Stimulated activated CD4-positive, alpha-beta T cell treated with anti-CD3 and anti-CD28 coated beads, Interleukin-2, amount 100 ng/mL, for 48 hours (primary cell): ENCODE results near the gene ADISSP.

Source experiments
- DNase-seq, 2 donors: peaks; one replicate each; pipeline ENCODE4 v3.0.0-alpha.2; 2020

ADISSP gene

GRCh38 chr20:3735768-3736167, 31.8 kb downstream of the ADISSP start:
- no peak for DNase-seq

DNA sequence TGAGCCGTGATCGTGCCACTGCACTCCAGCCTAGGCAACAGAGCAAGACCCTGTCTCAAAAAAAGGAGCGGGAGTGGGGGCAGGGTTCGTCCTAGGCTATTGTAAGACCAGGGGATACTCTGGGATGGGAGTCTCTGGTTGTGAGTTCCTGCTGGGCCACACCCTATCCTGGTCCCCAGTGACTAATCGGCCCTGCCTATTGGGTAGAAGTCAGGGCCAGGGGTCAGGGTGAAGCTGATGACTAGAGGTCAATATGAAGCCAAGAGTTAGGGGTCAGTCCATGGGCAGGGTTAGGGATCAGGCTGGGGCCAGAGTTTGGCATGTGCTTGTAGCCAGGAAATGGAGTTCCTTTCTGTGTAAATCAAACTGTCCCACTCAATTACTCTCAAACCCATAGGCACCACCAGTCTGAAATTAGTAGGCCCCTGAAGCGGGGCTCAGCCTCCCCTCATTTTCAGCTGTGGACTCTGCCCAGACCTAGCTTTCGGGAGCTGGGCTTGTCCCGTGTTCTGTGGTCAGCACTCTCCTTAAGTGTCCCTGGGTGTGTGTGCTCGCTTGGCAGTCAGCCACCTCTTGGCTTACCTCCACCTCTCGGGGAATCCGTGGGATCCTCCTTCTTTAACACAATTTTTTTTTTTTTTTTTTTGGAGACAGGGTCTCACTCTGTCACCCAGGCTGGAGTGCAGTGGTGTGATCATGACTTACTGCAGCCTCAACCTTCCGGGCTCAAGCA, 33.3 kb downstream of the ADISSP start:
- no peak for DNase-seq

DNA sequence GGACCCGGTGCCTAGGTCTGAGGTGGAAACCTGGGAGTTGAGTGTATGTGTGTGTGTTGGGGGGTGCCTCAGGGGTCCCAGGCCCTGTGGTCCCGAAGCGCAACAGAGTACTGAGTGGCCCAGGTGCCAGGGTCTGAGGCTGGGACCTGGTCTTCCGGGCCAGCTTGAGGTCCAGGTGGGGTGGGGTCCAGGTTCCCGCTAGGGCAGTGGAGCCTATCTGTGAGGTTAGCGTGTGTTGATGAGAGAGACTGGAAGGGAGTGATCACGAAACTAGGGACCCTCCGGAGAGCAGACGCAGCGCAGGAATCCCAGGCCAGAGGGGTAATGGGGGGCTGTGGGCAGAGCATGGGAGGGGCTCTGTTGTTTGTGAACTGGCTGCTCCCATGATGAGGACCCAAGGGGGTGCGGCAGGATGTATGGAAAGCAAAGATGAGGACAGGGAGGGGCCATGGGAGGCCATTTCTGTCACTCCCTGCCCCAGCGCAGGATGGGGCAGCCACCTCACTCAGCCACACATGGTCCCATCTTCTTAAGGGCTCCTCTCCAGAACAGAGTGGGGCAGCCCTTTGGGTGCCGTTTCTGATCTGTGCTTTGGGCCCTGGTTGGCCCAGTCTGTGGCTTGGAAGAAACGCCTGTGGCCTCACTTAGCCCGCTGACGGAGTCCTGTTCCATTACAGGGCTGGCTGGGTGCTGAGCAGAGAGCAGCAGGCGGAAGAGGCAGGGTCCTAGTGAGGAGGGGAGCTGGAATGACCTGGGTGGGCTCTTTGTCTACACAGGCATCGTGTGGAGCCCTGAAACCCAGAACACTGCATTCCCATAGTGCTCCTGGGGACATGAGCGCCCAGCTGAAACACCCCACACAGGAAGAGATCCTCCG, 34.2 kb downstream of the ADISSP start:
- no peak for DNase-seq

- DNase-seq = no peak
Observed at GRCh38 chr20:3732327-3733118, 35.0 kb downstream of the ADISSP start, which contains the start of gene HSPA12B. Gene HSPA12B, plus strand, starts transcription at chr20:3732685. Its CDS starts 5,990 bp downstream, at chr20:3738675.

GRCh38 chr20:3731944-3732326, 35.6 kb downstream of the ADISSP start:
- no peak for DNase-seq

DNA sequence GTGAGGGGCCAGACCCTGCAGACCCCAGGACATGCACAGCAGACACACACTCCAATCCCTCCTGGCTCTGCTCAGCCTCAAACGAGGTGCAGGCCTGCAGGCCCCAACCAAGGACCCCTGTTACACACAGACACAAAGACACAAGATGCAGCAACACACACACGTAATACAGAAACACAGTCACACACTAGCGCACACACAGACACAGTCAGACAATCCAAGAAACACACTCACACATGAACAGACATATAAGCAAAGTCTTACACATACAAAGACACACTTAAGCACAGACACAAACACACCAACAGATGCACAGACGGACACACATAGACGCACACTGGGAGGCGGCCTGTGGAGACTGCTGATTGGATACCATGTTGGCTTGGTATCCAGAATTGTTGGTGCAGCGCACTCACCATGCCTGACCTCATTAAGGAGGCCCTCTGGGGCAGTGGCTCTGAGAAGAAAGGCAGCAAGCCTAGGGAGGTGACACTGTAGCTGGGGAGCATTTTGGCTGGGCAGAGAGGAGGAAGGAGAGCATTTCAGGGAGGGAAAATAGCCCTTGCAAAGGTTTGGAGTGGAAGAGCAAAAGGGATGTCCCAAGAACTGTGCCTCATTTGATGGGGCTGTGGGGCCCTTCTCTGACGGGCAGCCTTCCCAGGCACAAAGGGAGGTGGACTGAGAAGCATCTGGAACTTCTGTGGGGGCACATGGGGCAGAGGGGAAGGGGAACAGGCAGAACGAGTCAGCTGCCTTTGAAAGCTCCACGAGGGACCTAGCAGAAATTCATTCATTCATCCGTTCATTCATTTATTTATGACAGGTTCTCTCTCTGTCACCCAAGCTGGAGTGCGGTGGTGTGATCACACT, 36.5 kb downstream of the ADISSP start:
- no peak for DNase-seq

DNA sequence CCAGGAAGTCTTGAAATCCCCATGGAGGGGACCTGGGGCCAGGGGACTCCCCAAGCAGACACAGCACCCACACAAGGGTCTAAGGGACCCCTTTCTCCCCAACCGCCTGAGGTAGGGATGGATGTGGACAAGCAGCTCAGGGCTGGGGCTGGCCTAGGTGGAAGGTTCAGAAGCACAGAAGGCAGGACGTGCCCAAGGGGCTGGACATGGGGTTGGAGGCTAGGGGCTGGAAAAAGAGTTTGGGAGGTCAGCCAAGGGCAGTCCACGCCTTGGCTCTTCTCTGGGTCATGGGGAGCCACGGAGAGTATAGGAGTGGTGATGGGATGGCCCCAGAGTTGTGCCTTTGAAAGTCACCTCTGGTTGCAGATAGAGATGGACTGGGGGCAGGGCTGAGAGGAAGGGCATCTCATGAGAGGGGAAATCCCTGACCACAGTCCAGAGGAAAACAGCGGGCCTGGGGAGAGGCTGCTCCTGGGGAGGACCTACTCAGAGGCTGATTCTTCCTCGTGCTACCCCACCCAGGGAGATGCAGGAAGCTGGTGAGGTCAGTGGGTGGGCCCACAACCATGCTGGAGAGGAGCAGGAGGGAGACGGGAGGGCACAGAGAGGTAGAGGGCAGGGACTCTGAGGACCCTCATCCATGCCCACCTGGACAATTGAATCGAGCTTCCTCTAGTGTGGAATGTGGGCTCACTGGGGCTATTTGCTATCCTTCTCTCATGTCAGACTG, 37.6 kb downstream of the ADISSP start:
- DNase-seq = no peak

DNA sequence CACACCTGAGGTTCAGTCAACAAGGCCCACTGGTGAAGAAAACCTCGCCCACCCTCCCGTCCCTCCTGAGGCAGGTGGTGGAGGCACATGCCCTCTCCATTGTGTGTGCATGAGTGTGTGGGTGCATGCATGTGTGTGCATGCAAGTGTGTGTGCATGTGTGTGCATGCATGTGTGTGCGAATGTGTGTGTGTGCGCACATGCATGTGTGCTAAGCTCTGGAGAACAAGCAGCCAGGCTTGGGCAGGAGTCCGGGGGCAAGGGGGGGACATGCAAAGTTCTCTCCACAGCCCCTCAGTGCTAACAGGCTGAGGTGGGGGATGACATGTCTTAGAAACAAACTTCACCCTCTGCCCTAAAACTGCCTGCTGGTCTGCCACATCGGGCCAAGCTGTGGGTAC, 38.2 kb downstream of the ADISSP start:
- no peak for DNase-seq

GRCh38 chr20:3728876-3729275, 38.7 kb downstream of the ADISSP start:
- DNase-seq = no peak

GRCh38 chr20:3728354-3728753, 39.2 kb downstream of the ADISSP start:
- DNase-seq = no peak

DNA sequence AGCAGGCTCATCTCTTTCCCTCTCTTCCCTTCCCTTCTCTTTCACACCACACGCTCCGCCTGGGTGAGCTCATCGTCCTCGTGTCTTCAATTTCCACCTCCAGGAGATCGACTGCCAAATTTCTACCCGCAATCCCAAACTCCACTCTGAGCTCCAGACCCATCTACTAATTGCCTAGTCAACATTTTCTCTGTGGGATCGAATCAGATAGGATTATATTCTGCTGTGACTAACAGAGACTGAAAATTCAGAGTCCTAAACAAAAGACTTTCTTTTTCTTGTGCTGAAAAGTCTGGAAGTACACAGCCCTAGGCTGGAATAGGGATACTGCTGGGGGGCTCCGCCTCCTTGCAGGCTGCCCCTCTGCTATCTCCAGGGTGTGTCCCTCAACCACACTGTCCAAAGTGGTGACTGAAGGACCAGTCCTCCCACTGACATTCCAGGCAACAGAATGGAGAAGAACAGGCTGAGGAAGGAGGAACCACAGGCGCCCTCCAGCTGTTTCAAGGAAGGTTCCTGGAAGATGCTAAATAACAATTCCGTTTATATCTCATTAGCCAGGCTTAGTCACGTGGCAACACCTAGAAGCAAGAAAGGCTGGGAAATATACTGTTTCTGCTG, 40.0 kb downstream of the ADISSP start:
- DNase-seq = no peak

GRCh38 chr20:3724356-3724755, 43.2 kb downstream of the ADISSP start:
- DNase-seq = no peak

- DNase-seq = no peak
Observed at GRCh38 chr20:3723284-3723683, 44.3 kb downstream of the ADISSP start.

- DNase-seq = no peak
Observed at GRCh38 chr20:3721912-3722311, 45.6 kb downstream of the ADISSP start.

DNA sequence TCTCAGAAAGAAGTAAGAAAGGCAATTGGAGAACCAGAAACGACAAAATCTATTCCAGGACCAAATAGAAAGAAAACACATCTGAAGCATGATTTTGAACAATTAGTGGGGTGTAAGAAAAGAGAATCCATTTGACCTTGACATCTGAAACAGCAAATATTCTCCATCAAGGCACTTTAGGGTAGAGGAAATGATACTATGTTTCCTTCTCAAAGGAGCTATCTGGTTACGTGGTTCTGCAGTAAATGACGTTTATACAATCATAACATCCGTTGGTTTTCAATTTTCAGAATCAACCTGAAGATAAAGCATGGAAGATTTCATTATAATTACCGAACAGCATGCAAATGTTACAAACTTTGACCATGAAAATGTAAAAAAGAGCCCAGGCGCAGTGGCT, 46.9 kb downstream of the ADISSP start:
- no peak for DNase-seq

DNA sequence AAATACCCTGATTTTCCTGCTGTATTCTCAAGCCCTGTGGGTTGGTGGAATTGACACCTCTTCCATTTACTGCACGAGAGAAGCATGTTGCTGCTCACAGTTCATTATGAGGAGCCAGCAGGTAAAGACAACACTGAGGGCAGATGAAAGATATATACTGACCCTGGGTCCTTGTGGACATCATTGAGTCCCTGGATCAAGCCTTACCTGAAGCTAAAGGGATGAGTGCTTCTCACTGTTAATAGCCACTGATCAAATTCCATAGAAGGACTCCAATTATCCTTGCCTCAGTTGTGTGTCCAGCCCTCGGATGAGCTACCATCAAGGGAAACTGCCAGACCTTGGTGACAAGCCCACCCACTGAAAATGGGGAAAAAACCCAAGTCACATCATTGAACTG, 47.5 kb downstream of the ADISSP start:
- DNase-seq = no peak

DNA sequence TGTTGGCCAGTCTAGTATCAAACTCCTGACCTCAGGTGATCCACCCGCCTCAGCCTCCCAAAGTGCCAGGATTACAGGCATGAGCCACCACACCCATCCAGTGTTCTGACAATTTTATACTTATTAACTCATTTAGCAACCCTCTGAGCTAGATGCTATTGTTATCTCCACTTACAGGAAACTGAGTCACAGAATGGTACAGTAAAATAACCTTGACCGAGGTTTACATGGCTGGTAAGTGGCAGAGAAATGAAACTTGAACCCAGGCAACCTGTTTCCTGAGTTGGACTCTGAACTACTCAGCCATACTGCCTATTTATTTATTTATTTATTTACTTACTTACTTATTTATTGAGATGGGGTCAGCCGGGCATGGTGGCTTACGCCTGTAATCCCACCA, 48.5 kb downstream of the ADISSP start:
- no peak for DNase-seq

DNA sequence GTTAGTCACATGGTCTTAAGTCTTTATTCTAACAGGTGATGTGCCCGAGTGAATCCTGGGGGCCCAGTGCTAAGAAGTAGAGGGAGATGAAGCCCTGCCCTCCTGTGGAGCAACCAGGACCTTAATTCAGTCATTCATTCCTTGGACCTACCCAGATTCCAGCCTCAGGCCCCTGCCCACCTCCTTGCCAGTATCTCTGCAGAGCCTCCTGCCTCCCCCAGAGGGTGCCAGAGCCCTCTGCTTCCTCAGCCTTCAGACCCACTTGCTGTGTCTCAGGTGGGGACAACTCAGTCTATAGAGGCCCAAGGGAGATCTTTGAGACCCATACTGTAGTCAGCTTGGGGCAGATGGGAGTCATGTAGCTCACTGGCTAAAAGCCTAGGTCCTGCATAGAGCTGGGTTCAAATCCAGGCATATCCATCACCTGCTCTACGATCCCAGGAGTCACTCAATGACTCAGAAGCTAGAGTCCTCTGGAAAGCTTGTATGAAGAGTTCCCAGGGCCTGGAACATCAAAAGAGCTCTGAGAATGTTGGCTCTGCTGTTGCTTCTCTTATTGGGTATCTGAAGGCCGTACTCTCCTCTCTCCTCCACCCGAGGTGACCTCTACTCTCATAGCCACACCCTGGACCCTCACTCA, 51.2 kb downstream of the ADISSP start:
- DNase-seq = peak; percentile 6 to 7

GRCh38 chr20:3714092-3714491, 53.5 kb downstream of the ADISSP start:
- DNase-seq = no peak

DNA sequence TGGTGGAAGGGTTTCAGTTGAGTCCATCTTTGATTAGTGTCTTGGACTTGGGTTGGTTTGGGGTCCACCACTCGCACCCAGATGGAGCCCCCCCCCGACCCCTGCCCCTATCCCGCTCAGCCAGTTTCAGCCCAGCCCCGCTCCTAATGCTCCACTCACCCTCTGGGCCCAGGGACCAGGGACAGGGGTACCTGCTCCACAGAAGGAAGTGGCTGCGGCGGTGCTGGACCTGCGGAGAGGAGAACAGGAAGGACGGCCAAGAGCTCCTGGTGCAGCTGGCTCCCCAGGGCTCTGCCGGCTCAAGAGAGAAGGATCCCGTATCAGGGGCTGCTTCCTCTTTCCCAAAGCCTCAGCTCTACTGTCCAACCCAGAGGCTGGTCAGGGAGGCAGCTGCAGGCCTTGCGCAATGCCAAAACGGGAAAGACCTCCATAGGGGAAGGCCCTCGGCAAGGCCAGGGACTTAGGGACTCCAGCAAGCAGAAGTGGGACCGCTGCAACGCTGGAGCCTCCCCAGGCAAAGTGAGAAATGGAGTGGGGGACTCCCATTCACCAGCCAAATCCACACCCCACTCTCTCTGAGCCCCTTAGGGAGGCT, 55.2 kb downstream of the ADISSP start, which contains the start of gene SIGLEC1:
SIGLEC1 (minus strand) TSS at position 322 of the 595 bp plus-strand sequence. CDS start 5,472 bp downstream, outside the sequence.
- DNase-seq = no peak
